Raji (cell line): ENCODE results near the gene C2CD3.

Experiments
- POLR2A ChIP-seq: IDR thresholded peaks from 2 replicates; pipeline ENCODE4 v1.6.1; 2011; ENCODE audit warnings: low read depth, low read length, control low read depth; ENCODE audit not compliant: insufficient read depth

C2CD3 gene

GRCh38 chr11:73978576-73979086 lies 192.2 kb downstream of the C2CD3 start:
- TF ChIP-seq POLR2A, result no peak

DNA sequence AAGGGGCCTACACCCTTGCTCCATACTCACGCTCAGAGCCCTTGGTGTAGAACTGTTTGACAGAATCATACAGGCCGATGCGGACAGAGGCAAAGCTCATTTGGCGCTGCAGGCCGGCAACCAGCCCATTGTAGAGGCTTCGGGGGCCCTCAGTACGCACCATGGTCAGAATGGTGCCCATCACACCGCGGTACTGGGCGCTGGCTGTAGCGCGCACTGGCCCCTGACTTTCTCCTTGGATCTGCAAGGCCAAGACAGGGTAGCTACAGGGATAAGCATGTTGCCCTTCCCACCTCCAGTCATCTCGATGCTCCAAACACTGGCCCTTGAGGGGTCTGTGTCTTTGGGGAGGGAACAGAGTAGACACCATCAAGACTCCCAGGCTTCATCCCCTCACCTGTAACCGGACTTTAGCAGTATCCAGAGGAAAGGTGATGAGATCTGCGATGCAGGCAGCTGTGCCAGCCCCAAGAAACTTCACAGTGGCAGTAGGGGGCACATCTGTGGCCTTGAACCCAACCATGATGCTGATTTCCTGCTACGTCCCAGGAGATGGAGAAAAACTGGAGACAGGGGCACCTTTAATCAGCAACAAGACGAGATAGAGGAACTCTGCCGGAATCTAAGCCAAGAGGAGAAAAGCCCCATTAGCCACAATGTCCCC lies 192.8 kb downstream of the C2CD3 start:
- no peak for TF ChIP-seq POLR2A

DNA sequence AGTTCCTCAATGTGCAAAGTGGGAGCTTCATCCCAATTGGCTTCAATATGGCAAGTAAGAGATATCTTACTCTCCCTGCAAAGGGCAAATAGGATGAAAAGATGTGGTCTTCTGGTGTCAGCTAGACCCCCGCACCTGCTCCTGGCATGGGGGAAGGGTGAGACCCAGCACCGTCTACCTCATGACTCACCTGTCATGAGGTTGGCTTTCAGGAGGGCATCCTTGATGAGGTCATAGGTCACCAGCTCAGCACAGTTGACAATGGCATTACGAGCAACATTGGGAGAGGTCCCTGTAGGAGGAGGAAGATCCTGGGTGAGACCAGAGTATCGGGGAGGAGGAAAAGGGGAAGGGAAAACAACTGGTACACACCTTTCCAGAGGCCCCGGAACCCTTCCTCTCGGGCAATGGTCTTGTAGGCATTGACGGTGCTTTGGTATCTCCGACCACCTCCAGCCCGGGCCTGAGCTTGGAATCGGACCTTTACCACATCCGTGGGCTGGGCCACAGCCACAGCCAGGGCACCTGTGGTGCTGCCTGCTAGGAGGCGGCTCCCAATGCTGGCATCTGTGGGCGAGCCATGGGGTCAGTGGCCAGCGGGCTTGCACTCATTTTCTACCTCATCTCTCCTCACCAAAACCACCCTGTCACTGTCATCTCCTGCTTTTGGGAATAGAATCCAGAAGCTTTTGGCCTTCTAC lies 194.2 kb downstream of the C2CD3 start:
- no peak for TF ChIP-seq POLR2A

DNA sequence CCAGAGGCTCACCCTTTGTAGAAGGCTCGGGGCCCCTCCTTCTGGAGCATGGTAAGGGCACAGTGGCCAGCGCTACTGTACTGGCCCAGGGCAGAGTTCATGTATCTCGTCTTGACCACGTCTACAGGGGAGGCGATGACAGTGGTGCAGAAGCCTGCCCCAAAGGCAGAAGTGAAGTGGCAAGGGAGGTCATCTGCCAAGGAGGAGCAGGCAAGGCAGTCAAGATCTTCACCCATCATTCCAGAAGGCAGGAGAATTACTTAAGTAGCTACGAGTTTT lies 195.4 kb downstream of the C2CD3 start:
- TF ChIP-seq POLR2A, result no peak

DNA sequence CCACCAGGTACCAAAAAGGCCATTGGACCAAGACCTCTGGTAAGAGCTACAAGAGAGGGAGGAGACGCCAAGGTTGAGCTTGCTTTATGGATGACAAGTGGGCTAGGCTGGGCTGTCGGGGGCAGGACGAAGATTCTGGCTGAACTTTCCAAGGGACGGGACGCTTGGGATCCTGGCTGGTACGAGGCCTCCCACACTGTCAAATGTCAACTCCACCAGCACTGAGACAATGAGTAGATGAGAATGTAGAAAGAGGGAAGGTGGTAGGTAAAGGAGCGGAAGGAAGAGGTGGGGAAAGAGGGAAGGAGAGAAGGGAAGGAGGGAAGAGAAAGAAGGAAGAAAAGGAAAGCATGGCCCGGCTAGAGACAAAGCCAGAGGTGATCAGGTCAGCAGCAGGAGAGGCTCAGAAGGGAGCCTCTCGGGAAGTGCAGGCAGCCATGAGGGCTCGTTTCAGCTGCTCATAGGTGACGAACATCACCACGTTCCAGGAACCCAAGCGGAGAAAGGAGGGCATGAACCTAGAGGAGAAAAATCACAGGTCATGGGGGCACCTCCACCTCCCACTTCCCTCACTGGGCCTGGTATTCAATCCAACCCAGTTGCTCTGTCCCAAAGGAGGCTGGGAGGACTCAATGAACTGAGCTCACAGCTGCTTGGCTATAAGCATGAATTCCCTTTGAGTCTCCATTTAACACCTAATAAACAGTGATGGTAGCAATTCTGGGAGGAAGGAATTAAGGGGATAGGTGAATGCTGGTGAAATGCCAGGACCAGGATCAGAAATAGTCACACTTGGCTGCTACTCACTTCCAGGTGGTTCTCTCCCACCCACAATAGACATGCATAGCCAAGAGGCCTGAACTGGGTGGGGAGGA lies 196.0 kb downstream of the C2CD3 start:
- no peak for TF ChIP-seq POLR2A

- TF ChIP-seq POLR2A, result peak; percentile 64
Observed at GRCh38 chr11:73972620-73973449, 198.0 kb downstream of the C2CD3 start.

DNA sequence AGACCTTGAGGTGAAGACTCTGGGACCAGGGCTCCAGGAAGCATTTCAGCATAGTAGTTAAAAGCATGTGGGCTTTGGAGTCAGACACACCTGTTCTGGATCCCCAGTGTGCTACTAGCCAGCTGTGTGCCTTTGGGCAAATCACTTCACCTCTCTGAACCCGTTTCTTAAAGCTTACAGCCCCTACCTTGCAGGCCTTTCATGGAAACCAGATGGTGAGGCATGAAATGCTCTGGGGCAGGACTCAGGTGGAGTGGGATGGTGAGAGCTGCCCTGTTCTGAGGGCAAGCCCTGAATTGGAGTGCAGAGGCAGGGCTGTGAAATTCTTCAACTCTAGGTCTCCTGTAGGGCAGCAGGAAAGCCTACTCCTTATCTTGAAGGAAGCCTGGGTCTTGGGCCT lies 198.6 kb downstream of the C2CD3 start:
- TF ChIP-seq POLR2A, result peak; percentile 67; the same call in 1 of the 2 replicates

- TF ChIP-seq POLR2A, result peak; percentile 91
Observed at GRCh38 chr11:73971175-73971719, 199.6 kb downstream of the C2CD3 start.

- TF ChIP-seq POLR2A, result no peak; the same call in 1 of the 2 replicates
Observed at GRCh38 chr11:73969991-73970800, 200.6 kb downstream of the C2CD3 start.

GRCh38 chr11:73969091-73969490 lies 201.7 kb downstream of the C2CD3 start:
- no peak for TF ChIP-seq POLR2A

DNA sequence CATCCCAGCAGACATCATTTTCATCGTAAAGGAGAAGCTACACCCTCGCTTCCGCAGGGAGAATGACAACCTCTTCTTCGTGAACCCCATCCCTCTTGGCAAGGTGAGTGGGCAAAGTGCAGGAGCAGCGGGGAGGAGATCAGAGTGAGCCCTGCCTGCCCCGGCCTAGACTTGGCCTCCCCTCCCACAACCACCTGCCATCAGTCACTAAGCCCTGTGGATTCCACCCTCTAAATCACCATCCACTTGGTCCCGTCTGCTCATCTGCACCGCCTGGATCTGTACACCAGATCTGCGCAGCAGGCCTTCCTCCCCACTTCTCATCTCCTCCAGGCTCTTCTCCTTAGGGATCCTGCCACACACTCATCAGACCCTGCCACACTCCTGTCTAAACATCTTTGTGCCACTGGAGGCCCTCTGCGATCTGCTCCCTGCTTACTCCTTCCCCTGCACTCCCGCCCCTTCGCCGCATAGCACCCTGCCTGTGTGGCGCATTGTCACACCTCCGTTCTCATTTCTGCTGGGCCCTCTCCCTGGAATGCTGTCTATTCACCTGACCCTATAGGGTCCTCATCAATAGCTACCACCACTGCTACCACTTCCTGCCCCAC lies 202.3 kb downstream of the C2CD3 start:
- no peak for TF ChIP-seq POLR2A

DNA sequence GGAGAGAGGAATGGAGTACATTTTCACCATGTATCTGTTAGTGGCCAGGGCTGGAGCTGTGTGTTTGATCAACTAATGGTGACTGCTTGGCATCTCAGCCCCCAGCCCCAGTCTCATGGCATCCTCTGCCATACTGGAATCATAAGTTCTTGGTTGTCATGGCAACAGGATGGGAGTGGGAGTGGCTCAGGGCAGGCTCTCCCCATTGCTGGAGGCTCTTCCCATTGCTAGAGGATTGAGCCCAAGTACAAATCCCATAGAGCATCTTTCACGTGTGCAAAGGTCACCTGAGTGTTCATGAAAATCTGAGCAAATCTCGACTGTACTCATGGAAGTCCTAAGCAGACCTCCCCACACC lies 205.1 kb downstream of the C2CD3 start:
- TF ChIP-seq POLR2A, result no peak

DNA sequence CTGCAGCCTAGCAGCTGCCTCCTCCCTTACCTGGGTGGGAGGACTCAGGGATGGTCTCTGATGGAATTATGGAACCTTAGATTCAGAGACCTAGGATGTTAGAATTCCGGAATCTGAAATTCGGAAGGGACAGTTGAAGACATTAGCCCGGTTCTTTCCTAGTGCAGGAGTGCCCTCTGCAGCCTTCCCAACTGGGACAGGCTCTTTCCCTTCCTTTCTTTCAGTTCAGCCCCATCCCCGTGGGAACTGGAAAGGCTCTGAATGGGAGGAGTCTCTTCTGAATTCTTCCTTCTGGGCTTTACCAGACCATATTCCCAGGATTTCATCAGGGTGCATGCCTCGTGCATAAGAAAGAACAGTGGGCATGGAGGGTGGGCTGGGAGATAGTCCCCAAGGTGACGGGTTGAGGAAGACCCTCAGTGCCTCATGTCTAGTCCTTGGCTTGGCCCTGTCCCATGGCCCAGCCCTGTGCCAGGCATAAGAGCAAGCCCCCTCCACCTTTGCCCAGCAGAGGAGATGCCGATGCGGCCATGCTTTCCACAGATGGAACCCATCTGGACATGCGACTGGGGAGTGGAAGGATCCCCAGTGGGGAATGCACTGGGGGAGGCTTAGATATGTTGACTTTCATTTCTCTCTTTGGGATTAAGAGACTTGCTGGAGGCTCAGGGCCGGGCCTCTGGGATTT lies 205.6 kb downstream of the C2CD3 start:
- no peak for TF ChIP-seq POLR2A

DNA sequence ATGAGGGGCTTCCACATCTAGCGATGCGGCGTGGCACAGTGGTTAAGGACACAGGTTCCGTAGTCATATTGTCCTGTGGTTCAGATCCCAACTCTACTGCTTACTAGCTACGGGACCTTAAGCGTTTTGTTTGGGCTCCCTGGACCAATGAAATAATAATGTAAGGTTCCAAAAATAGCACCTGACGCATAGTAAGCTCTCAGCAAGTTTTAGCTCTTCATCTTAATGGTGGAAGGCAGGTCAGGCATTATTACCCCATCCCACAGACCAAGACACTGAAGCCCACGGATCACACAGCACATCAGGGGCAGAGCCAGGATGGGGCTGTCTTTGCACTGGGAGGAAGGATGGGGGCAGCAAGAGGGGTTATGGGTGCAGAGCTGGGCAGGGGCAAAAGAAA lies 206.9 kb downstream of the C2CD3 start:
- no peak for TF ChIP-seq POLR2A
